ENCODE data around the gene TTC8.

The TTC8 gene

DNA sequence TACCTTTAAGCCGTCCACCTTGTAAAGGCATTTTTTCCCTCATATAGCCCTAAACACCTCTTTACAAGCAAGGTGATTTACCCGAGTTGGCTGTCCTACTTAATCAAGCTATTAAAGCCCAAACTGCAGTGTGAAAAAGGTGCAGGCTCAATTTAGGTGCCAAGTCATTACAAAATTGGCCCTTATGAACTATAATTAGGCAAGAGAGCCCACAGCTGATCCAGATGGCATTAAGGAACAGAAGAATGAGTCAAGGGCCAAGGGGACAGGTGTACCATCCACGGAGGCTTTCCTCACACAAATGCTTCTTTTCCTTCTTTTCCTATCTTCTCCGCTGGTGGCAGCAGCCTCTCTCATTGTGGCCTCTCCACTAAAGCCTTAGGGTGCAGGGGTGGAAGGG is 90.5 kb downstream of the TTC8 start:
- Mint-ChIP-seq H3K9me3 (no peaks in the 10 kb centered on the region), H3K4me1 (ENCODE audit: low read depth) (no peaks in the 10 kb centered on the region), H3K27me3 (ENCODE audit: low read depth) (no peaks in the 10 kb centered on the region), H3K4me3 (no peak overlapping the region), H3K36me3 (ENCODE audit: low read depth) (no peaks in the 10 kb centered on the region), H3K27ac (no peak overlapping the region)

DNA sequence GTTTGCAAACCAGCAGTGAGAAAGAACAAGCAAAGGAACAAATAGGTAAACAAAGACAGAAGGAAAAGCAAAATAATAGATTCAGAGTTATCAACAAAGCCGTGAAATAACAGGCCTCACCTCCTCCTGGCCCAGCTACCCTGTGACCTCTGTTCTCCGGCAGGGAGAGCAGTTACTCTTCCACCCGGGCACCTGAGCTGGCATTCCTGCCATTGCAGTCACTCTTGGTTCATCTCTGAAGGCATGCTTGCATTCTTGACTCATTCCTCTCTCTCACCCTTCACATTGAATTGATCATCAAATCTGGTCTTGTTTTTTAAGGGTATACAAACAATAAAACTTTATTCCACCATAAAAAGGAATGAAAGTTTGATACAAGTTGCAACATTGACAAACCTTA is 95.1 kb downstream of the TTC8 start:
- Mint-ChIP-seq H3K27ac (no peak overlapping the region), H3K36me3 (ENCODE audit: low read depth) (no peaks in the 10 kb centered on the region), H3K4me1 (ENCODE audit: low read depth) (no peaks in the 10 kb centered on the region), H3K27me3 (ENCODE audit: low read depth) (no peaks in the 10 kb centered on the region), H3K9me3 (no peaks in the 10 kb centered on the region), H3K4me3 (no peak overlapping the region)

Measured in T-helper 1 cell treated with Interleukin-12 subunit alpha and Interleukin-12 subunit beta and Interleukin-4 antibody, amounts not matched to agents 30 μg/mL and 1 μg/mL, for 36 hours (primary cell).